ENCODE results near the gene OXSR1.

DNA sequence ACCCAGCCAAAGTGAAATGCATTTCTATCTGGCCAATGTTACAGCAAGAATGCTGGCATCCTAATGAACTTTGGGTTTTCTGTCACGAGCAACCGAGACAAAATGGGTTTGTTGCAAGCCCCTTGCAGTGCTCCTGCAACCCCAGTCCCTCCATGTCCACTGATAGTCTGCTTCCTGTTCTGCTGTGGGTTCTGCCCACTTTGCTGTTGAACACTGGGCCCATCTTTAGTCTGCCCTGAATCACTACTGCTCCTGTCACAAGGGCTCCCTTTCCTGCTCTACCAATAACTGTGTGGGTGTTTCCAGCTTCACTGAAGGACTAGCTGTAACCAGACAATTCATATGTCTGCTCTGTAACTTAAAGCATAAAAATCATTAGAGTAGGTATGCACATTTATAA is 12.7 kb upstream of the OXSR1 start:
- TF ChIP-seq, protein P1, sequence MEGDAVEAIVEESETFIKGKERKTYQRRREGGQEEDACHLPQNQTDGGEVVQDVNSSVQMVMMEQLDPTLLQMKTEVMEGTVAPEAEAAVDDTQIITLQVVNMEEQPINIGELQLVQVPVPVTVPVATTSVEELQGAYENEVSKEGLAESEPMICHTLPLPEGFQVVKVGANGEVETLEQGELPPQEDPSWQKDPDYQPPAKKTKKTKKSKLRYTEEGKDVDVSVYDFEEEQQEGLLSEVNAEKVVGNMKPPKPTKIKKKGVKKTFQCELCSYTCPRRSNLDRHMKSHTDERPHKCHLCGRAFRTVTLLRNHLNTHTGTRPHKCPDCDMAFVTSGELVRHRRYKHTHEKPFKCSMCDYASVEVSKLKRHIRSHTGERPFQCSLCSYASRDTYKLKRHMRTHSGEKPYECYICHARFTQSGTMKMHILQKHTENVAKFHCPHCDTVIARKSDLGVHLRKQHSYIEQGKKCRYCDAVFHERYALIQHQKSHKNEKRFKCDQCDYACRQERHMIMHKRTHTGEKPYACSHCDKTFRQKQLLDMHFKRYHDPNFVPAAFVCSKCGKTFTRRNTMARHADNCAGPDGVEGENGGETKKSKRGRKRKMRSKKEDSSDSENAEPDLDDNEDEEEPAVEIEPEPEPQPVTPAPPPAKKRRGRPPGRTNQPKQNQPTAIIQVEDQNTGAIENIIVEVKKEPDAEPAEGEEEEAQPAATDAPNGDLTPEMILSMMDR (IDR thresholded peaks at IDR 0.05; ENCODE audit: low read depth, low read length), result no peak
- TF ChIP-seq EZH2phosphoT487 (IDR thresholded peaks at IDR 0.05; ENCODE audit: low read depth), result no peak
